B cell (primary cell): ENCODE measurements around the gene HSD17B2. TPM values are rescaled to one million over a fixed set of nuclear protein-coding genes. Genes with fewer than 3 reads are reported as not detected.

Source experiments
- ATAC-seq: fragments of 200-7000 bp; cut with Tn5 transposase; one replicate; pipeline ENCODE4 v1.10.0; 2021; ENCODE audit warnings: low read depth, mild to moderate bottlenecking, moderate number of reproducible peaks, moderate library complexity
- CTCF ChIA-PET: fragments of 350-600 bp; sonication (Branson Sonifier 250); formaldehyde crosslinking; loops from one replicate; lab custom pipeline; 2021; ENCODE audit warnings: antibody characterized with exemption, inconsistent platforms; lab: Charles Lee
- POLR2A ChIA-PET: fragments of 350-600 bp; sonication (Branson Sonifier 250); formaldehyde crosslinking; loops from one replicate; lab custom pipeline; 2021; ENCODE audit warnings: antibody characterized with exemption; lab: Charles Lee
- DNase-seq: peaks from one replicate; pipeline ENCODE4 v3.0.0; 2013
- H2AFZ ChIP-seq: 2 replicates; pipeline ENCODE4 v1.6.1; 2012; ENCODE audit warnings: mild to moderate bottlenecking, low read depth, low read length; ENCODE audit not compliant: insufficient read depth, poor library complexity, severe bottlenecking
- H3K27ac ChIP-seq, 2 donors: 1 replicate in 1 of 2; 2 replicates in 1 of 2; pipeline ENCODE4 v1.5.1; 2012 to 2013; ENCODE audit warnings: low read length in 2 of 2, mild to moderate bottlenecking in 2 of 2, moderate library complexity in 1 of 2
- H3K27me3 ChIP-seq, 4 experiments: fragments of 200-600 bp in 1 of 4; sonication (generic) in 1 of 4; replicated peaks in 1 of 4; 1 replicate in 2 of 4; 2 replicates in 2 of 4; pipeline versions ENCODE4 v1.6.1 to v1.7.0; 2013 to 2016; ENCODE audit warnings: low read length in 3 of 4, mild to moderate bottlenecking in 2 of 4, mixed read lengths in 1 of 4, moderate library complexity in 1 of 4; ENCODE audit not compliant: insufficient read depth in 4 of 4, control insufficient read depth in 3 of 4; ENCODE audit errors: control extremely low read depth in 1 of 4
- H3K36me3 ChIP-seq, 2 experiments: replicated peaks in 1 of 2; 1 replicate in 1 of 2; 2 replicates in 1 of 2; pipeline versions ENCODE4 v1.6.1 to v1.7.1; 2013; ENCODE audit warnings: low read length in 1 of 2; ENCODE audit not compliant: insufficient read depth in 2 of 2, control insufficient read depth in 1 of 2; ENCODE audit errors: control extremely low read depth in 1 of 2, extremely low read depth in 1 of 2
- H3K4me1 ChIP-seq, 2 donors: fragments of 200-600 bp in 1 of 2; sonication (generic) in 1 of 2; 1 replicate in 1 of 2; 2 replicates in 1 of 2; pipeline versions ENCODE4 v1.5.1 to v1.6.1; 2013 to 2017; ENCODE audit warnings: low read length in 2 of 2; ENCODE audit not compliant: control insufficient read depth in 2 of 2, insufficient read depth in 2 of 2
- H3K4me2 ChIP-seq: replicated peaks from 2 replicates; pipeline ENCODE3; 2012; ENCODE audit warnings: mild to moderate bottlenecking, low read depth, low read length; ENCODE audit not compliant: poor library complexity, severe bottlenecking
- H3K4me3 ChIP-seq, 5 experiments: fragments of 200-600 bp in 1 of 5; sonication (generic) in 1 of 5; 1 replicate in 3 of 5; 2 replicates in 2 of 5; pipeline versions ENCODE4 v1.5.1 to v1.7.0; 2011 to 2016; ENCODE audit warnings: low read length in 4 of 5, mild to moderate bottlenecking in 4 of 5, low read depth in 2 of 5, control low read depth in 1 of 5, moderate library complexity in 1 of 5; ENCODE audit not compliant: insufficient read depth in 1 of 5; ENCODE audit errors: control extremely low read depth in 1 of 5, extremely low read depth in 1 of 5
- H3K79me2 ChIP-seq: fragments of 200-600 bp; sonication (generic); one replicate; pipeline ENCODE4 v1.6.0; 2016; ENCODE audit warnings: low read length; ENCODE audit not compliant: control insufficient read depth, insufficient read depth
- H3K9ac ChIP-seq: fragments of 200-600 bp; sonication (generic); 2 replicates; pipeline ENCODE4 v1.6.1; 2017; ENCODE audit warnings: mild to moderate bottlenecking, low read length, moderate library complexity
- H3K9me3 ChIP-seq, 3 donors: one replicate each; pipeline versions ENCODE4 v1.6.1 to v1.7.1; 2013; ENCODE audit warnings: low read length in 2 of 3; ENCODE audit not compliant: control insufficient read depth in 2 of 3, insufficient read depth in 1 of 3; ENCODE audit errors: control extremely low read depth in 1 of 3
- H4K20me1 ChIP-seq: 2 replicates; pipeline ENCODE4 v1.6.0; 2012; ENCODE audit warnings: mild to moderate bottlenecking, low read length; ENCODE audit not compliant: insufficient read depth, control insufficient read depth, poor library complexity, severe bottlenecking
- H3K27ac Mint-ChIP-seq: one replicate; pipeline ENCODE4 v1.8.0; 2021; ENCODE audit warnings: mixed read lengths
- H3K27me3 Mint-ChIP-seq: one replicate; pipeline ENCODE4 v1.8.0; 2021; ENCODE audit warnings: mixed read lengths
- H3K4me1 Mint-ChIP-seq: one replicate; pipeline ENCODE4 v1.8.0; 2021; ENCODE audit warnings: mixed read lengths
- H3K4me3 Mint-ChIP-seq: one replicate; pipeline ENCODE4 v1.8.0; 2021; ENCODE audit warnings: mixed read lengths
- H3K9me3 Mint-ChIP-seq: one replicate; pipeline ENCODE4 v1.8.0; 2022; ENCODE audit warnings: mixed read lengths; ENCODE audit not compliant: insufficient read depth
- EZH2 ChIP-seq: IDR thresholded peaks from 2 replicates; pipeline ENCODE4 v1.6.1; 2012; ENCODE audit warnings: borderline replicate concordance, low read depth, mild to moderate bottlenecking, moderate library complexity, low read length; ENCODE audit not compliant: insufficient read depth, poor library complexity, severe bottlenecking
- WGBS: methylation state at CpG from one replicate; pipeline ENCODE4 v1.1.5; 2013; ENCODE audit warnings: missing lambda C conversion rate; ENCODE audit not compliant: insufficient coverage; 5-methylcytosine and 5-hydroxymethylcytosine counted together
- intact Hi-C: fragments of 100-400 bp; cut with micrococcal nuclease; formaldehyde crosslinking; loops from one replicate; pipeline ENCODE4 v1.10.0; 2022
- polyA plus RNA-seq: library from polyadenylated mRNA; depleted of rRNA; stranded (reverse); fragments of >200 nt; gene quantifications from 2 replicates; pipeline ENCODE4 v1.2.3, GENCODE V29; 2012
- total RNA-seq, 2 donors: library from RNA; stranded (reverse); fragments of 120-200 nt in 1 of 2; gene quantifications; 1 replicate in 1 of 2; 2 replicates in 1 of 2; pipeline versions ENCODE4 v1.2.3 to v1.2.4, GENCODE V29; 2013 to 2022
- TF ChIP-seq, protein P1 (sequence below): fragments of 200-600 bp; IDR thresholded peaks from one replicate; pipeline ENCODE4 v1.8.0; 2022; ENCODE audit warnings: antibody characterized with exemption, mild to moderate bottlenecking

HSD17B2 gene
- total and polyA plus RNA-seq, 2 donors (not counting 1 experiment from before 2014, with no cell fraction given) = not detected

DNA sequence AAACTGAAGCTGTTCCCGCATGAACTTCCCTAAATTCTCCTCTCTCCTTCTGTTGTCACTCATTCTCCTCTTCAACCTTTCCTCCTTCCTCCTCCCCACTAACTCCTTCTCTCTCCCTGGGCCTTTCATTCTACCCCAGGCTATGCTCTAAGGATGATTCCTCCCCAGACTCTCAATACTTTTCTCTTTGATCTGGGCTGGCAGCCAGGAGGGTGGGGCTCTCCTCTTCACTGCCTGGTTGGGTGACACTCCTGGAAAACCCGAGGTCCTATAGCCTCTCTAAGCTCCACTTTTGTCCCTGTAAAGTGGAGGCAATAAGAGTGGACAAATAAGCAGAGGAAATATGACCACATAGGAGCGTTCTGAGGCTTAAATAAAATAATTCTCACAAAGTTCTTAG lies 46.2 kb downstream of the HSD17B2 start:
- Histone ChIP-seq H3K9me3 (no peaks in the 10 kb centered on the region), H4K20me1 (no peaks in the 10 kb centered on the region), H3K9ac (no peak overlapping the region), H3K4me3 (no peak overlapping the region), H3K27me3 (peaks cover 0 to 3% (median 0%) of the 10 kb centered on the region in 4 experiments), H3K4me2 (no peak overlapping the region), H3K79me2 (no peaks in the 10 kb centered on the region), H2AFZ (no peak overlapping the region), H3K27ac (no peak overlapping the region), H3K36me3 (no peaks in the 10 kb centered on the region), H3K4me1 (no peaks in the 10 kb centered on the region)
- Mint-ChIP-seq H3K4me3 (no peak overlapping the region), H3K4me1 (no peaks in the 10 kb centered on the region), H3K27ac (no peak overlapping the region), H3K9me3 (peaks cover 6% of the 10 kb centered on the region), H3K27me3 (peaks cover 57% of the 10 kb centered on the region)
- intact Hi-C loops = no loop called here
- ChIA-PET POLR2A (no interaction called here), CTCF (interaction anchor here (1.0 kb wide), 1 partner anchor 149 kb away, joined by 3 read pairs; no protein-coding TSS in a partner anchor)
- DNase-seq = no peak
- 77% methylated on average over 2 of the region's 3 CpGs for WGBS
- no peak for TF ChIP-seq EZH2
- TF ChIP-seq, protein P1, sequence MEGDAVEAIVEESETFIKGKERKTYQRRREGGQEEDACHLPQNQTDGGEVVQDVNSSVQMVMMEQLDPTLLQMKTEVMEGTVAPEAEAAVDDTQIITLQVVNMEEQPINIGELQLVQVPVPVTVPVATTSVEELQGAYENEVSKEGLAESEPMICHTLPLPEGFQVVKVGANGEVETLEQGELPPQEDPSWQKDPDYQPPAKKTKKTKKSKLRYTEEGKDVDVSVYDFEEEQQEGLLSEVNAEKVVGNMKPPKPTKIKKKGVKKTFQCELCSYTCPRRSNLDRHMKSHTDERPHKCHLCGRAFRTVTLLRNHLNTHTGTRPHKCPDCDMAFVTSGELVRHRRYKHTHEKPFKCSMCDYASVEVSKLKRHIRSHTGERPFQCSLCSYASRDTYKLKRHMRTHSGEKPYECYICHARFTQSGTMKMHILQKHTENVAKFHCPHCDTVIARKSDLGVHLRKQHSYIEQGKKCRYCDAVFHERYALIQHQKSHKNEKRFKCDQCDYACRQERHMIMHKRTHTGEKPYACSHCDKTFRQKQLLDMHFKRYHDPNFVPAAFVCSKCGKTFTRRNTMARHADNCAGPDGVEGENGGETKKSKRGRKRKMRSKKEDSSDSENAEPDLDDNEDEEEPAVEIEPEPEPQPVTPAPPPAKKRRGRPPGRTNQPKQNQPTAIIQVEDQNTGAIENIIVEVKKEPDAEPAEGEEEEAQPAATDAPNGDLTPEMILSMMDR = no peak
- no peak for ATAC-seq

DNA sequence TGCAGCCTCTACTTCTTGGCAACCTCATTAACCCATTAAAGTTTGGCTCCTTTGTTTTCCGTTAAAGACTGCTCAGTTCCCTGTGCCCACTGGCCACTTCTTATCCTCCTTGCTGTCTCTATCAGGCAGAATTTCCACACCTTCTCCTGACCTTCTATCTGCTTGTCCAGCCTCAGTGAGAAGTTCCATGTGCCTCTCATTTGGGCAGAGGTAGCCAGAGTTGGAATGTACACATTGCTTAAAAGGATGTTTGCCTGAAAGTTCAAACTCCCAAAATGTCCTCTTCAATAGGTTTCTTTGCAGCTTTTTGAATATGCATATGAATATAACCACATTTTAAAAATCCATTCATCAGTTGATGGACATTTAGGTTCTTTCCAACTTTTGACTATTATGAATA lies 47.0 kb downstream of the HSD17B2 start:
- no peak overlapping the region for H3K27ac Mint-ChIP-seq
- Histone ChIP-seq H3K36me3 (no peaks in the 10 kb centered on the region), H3K27ac (no peak overlapping the region), H3K4me3 (no peak overlapping the region), H4K20me1 (no peaks in the 10 kb centered on the region), H3K4me1 (no peaks in the 10 kb centered on the region), H3K4me2 (no peak overlapping the region), H3K27me3 (peaks cover 0 to 3% (median 0%) of the 10 kb centered on the region in 4 experiments), H3K9ac (no peak overlapping the region), H3K9me3 (no peaks in the 10 kb centered on the region), H2AFZ (no peak overlapping the region), H3K79me2 (no peaks in the 10 kb centered on the region)
- ChIA-PET CTCF (interaction anchor here (1.0 to 1.9 kb wide), 2 partner anchors 21 to 148 kb away, joined by 3 to 5 read pairs; no protein-coding TSS in a partner anchor), POLR2A (no interaction called here)
- H3K4me1 Mint-ChIP-seq = no peaks in the 10 kb centered on the region
- no peak for ATAC-seq
- 100% methylated on average over 1 of the region's 1 CpG for whole genome bisulfite sequencing
- intact Hi-C loops = no loop called here
- TF ChIP-seq EZH2 = no peak
- TF ChIP-seq, protein P1 = no peak
- no peak overlapping the region for H3K4me3 Mint-ChIP-seq
- H3K9me3 Mint-ChIP-seq = peaks cover 6% of the 10 kb centered on the region
- no peak for DNase-seq
- H3K27me3 Mint-ChIP-seq = peaks cover 58% of the 10 kb centered on the region
